IMR-90 (cell line): ENCODE results near the gene CARD19.

Source experiments
- CEBPB ChIP-seq: IDR thresholded peaks from 2 replicates; pipeline ENCODE4 v1.6.1; 2012; ENCODE audit warnings: low read depth, low read length, improper control_type of control experiment
- CTCF ChIP-seq: conservative IDR thresholded peaks from 2 replicates; pipeline ENCODE4 v1.5.1; 2012; ENCODE audit warnings: mild to moderate bottlenecking, low read depth, low read length, improper control_type of control experiment
- MAFK ChIP-seq: IDR thresholded peaks from 2 replicates; pipeline ENCODE4 v1.6.1; 2012; ENCODE audit warnings: low read depth, low read length, improper control_type of control experiment
- MXI1 ChIP-seq: IDR thresholded peaks from 2 replicates; pipeline ENCODE4 v1.6.1; 2012; ENCODE audit warnings: low read depth, mild to moderate bottlenecking, low read length, moderate library complexity, borderline replicate concordance
- NFE2L2 ChIP-seq: fragments of 150-350 bp; IDR thresholded peaks from 2 replicates; pipeline ENCODE4 v1.6.1; 2016; ENCODE audit warnings: low read depth, mild to moderate bottlenecking, low read length
- POLR2A ChIP-seq: IDR thresholded peaks from 2 replicates; pipeline ENCODE4 v1.6.1; 2012; ENCODE audit warnings: mild to moderate bottlenecking, low read depth, low read length
- RAD21 ChIP-seq: IDR thresholded peaks from 2 replicates; pipeline ENCODE4 v1.6.1; 2012; ENCODE audit warnings: low read length, improper control_type of control experiment
- RFX5 ChIP-seq: IDR thresholded peaks from 2 replicates; pipeline ENCODE4 v1.8.0; 2012; ENCODE audit warnings: low read depth, mild to moderate bottlenecking, low read length, moderate library complexity
- USF2 ChIP-seq: fragments of 150-350 bp; IDR thresholded peaks from 2 replicates; pipeline ENCODE4 v1.6.1; 2017; ENCODE audit warnings: mild to moderate bottlenecking, antibody characterized with exemption, low read length, low read depth

GRCh38 chr9:93072383-93072795, 23.6 kb upstream of the CARD19 start:
- TF ChIP-seq POLR2A (no peak), CTCF (no peak), USF2 (peak; percentile 87), MXI1 (no peak), RAD21 (no peak), MAFK (no peak), RFX5 (no peak), CEBPB (no peak), NFE2L2 (no peak)
